ENCODE data around the gene ZNF420. TPM values are rescaled to one million over a fixed set of nuclear protein-coding genes. Genes with fewer than 3 reads are reported as not detected.

ZNF420 gene
- total RNA-seq, 1 experiment from 2014 or later: 8.7 TPM

GRCh38 chr19:37148214-37148613 lies 70.0 kb downstream of the ZNF420 start:
- DNase-seq (ENCODE audit: low read depth): no peak

- DNase-seq (ENCODE audit: low read depth): no peak
Observed at GRCh38 chr19:37160153-37160552, 81.9 kb downstream of the ZNF420 start.

- no peak for DNase-seq (ENCODE audit: low read depth)
Observed at GRCh38 chr19:37165635-37166034, 87.4 kb downstream of the ZNF420 start.

- peak; percentile 94 for DNase-seq (ENCODE audit: low read depth)
Observed at GRCh38 chr19:37172368-37173366, 94.4 kb downstream of the ZNF420 start, which contains the start of gene ZNF585A. TSS of gene ZNF585A (minus strand) at chr19:37172695. CDS start at chr19:37169910, 2,785 bp downstream.

Other genes starting within 250 kb of the ZNF420 start
- gene ZNF790, start 240.0 kb upstream of the ZNF420 start, total RNA-seq (2014; rRNA removed; shearing (Covaris generic)): 4.0 and 12.7 TPM in 2 replicates
- 0.24 and 2.5 TPM in 2 replicates for gene ZNF345, start 227.6 kb upstream of the ZNF420 start, total RNA-seq (2014; rRNA removed; shearing (Covaris generic))
- gene ZNF829, start 162.1 kb upstream of the ZNF420 start, total RNA-seq (2014; rRNA removed; shearing (Covaris generic)): 5.9 and 9.2 TPM in 2 replicates
- gene ZNF568, start 162.1 kb upstream of the ZNF420 start, total RNA-seq (2014; rRNA removed; shearing (Covaris generic)): 5.2 and 24.6 TPM in 2 replicates
- gene ZNF585A, start 94.3 kb downstream of the ZNF420 start, total RNA-seq (2014; rRNA removed; shearing (Covaris generic)): 11.9 and 16.5 TPM in 2 replicates
- 9.6 and 10.6 TPM in 2 replicates for gene ZNF585B, start 132.1 kb downstream of the ZNF420 start, total RNA-seq (2014; rRNA removed; shearing (Covaris generic))
- 4.1 and 4.8 TPM in 2 replicates for gene ZNF383, start 139.8 kb downstream of the ZNF420 start, total RNA-seq (2014; rRNA removed; shearing (Covaris generic))

All from Daoy (cell line).